Muscle layer of duodenum (tissue), 2 donors: Measurements from ENCODE around the gene FBXL2.

Experiments used
- H3K27ac ChIP-seq: one replicate; pipeline ENCODE4 v1.7.0; 2013; ENCODE audit warnings: mild to moderate bottlenecking, low read length
- H3K27me3 ChIP-seq: one replicate; pipeline ENCODE4 v1.7.0; 2013; ENCODE audit warnings: low read depth, mild to moderate bottlenecking, control low read depth, low read length
- H3K36me3 ChIP-seq, 2 donors: one replicate each; pipeline ENCODE4 v1.7.0; 2013; ENCODE audit warnings: low read length in 2 of 2, control low read depth in 1 of 2, mild to moderate bottlenecking in 1 of 2; ENCODE audit not compliant: insufficient read depth in 2 of 2, control insufficient read depth in 1 of 2
- H3K4me1 ChIP-seq, 2 donors: one replicate each; pipeline ENCODE4 v1.7.0; 2013; ENCODE audit warnings: low read length in 2 of 2, mild to moderate bottlenecking in 2 of 2, control low read depth in 1 of 2, moderate library complexity in 1 of 2; ENCODE audit not compliant: insufficient read depth in 2 of 2, control insufficient read depth in 1 of 2
- H3K4me3 ChIP-seq, 2 donors: one replicate each; pipeline ENCODE4 v1.7.0; 2013; ENCODE audit warnings: low read length in 2 of 2, low read depth in 1 of 2, mild to moderate bottlenecking in 1 of 2
- H3K9me3 ChIP-seq, 2 donors: one replicate each; pipeline ENCODE4 v1.7.0; 2013; ENCODE audit warnings: low read length in 2 of 2, control low read depth in 1 of 2, mild to moderate bottlenecking in 1 of 2; ENCODE audit not compliant: control insufficient read depth in 1 of 2
- donor health status: healthy.

Gene FBXL2

GRCh38 chr3:33430571-33430970, 153.3 kb downstream of the FBXL2 start:
- Histone ChIP-seq H3K36me3 (no peaks in the 10 kb centered on the region), H3K4me1 (peaks cover 8 to 26% of the 10 kb centered on the region in 2 donors), H3K27ac (no peak overlapping the region), H3K27me3 (no peaks in the 10 kb centered on the region), H3K9me3 (no peaks in the 10 kb centered on the region), H3K4me3 (no peak overlapping the region)

GRCh38 chr3:33433843-33434242, 156.6 kb downstream of the FBXL2 start:
- Histone ChIP-seq H3K4me1 (peaks cover 20 to 48% of the 10 kb centered on the region in 2 donors), H3K9me3 (no peaks in the 10 kb centered on the region), H3K36me3 (no peaks in the 10 kb centered on the region), H3K27ac (no peak overlapping the region), H3K4me3 (no peak overlapping the region), H3K27me3 (no peaks in the 10 kb centered on the region)
